ENCODE measurements around the gene CEBPZOS. TPM values are rescaled to one million over a fixed set of nuclear protein-coding genes. Genes with fewer than 3 reads are reported as not detected.
A peak's percentile ranks its signal among the peaks of the same experiment; 100 is the strongest.
"Not testable (repeated sequence)": the region's sequence is repeated elsewhere in the genome, so short reads cannot be mapped to it uniquely, and the experiment has no call there.

The CEBPZOS gene
- total RNA-seq, 1 experiment from 2014 or later = 46.8 TPM

DNA sequence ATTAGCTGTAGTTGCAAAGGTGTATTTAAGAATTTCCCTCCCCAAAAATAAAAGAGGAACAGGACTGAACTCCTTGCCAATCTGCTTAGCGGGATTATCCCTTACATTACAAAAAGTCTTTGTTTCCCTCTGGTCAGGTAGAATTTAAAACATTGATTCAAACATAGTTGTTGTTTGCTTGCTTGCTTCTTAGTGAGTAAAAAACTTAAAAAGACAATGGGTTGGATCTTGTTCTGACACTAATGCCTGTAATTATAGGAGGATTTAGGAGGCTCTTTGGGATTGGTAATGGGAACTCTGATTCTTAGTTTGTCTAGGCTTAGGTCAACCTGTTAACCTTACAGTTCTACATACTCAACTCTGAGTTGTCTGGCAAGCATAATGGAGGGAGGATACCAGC lies 3.7 kb upstream of the CEBPZOS start:
- Histone ChIP-seq H3K27ac (ENCODE audit: low read depth, low read length) (no peak overlapping the region), H3K9ac (ENCODE audit: low read length) (no peak overlapping the region), H3K36me3 (ENCODE audit: control insufficient read depth in 1 of 2, insufficient read depth in 2 of 2, low read length in 2 of 2) (no peaks in the 10 kb centered on the region), H3K79me2 (ENCODE audit: insufficient read depth, low read length) (peaks cover 12% of the 10 kb centered on the region), H3K27me3 (ENCODE audit: insufficient read depth, low read length) (no peaks in the 10 kb centered on the region), H3K4me2 (ENCODE audit: low read length) (no peak overlapping the region), H4K20me1 (ENCODE audit: insufficient read depth) (no peaks in the 10 kb centered on the region), H3K9me2 (ENCODE audit: insufficient read depth) (no peaks in the 10 kb centered on the region), H3K4me3 (replicated peaks in 1 of 2; ENCODE audit: low read depth in 1 of 2, low read length in 2 of 2) (no peak overlapping the region), H3K9me3 (ENCODE audit: control insufficient read depth in 1 of 2, insufficient read depth in 1 of 2, low read depth in 1 of 2, low read length in 2 of 2) (no peaks in the 10 kb centered on the region), H2AFZ (ENCODE audit: low read depth, low read length, poor library complexity, severe bottlenecking) (no peak overlapping the region), H3K4me1 (ENCODE audit: control insufficient read depth in 1 of 2, insufficient read depth in 2 of 2, low read length in 2 of 2) (peaks cover 14 to 31% of the 10 kb centered on the region in 2 experiments)
- ChIA-PET POLR2A (no interaction called here), CTCF (no interaction called here), RAD21 (ENCODE audit: low non-redundant PET in 1 of 2, low total read pairs in 2 of 2, uncharacterized antibody in 2 of 2, unreplicated experiment in 2 of 2) (no interaction called here)
- BruUV-seq (replicated peaks) = no TSS peak
- DNase-seq (ENCODE audit: low read depth, low spot score) = no peak
- TF ChIP-seq CTCF (IDR thresholded peaks at IDR 0.05 in 2 of 3, conservative IDR thresholded peaks at IDR 0.05 in 1 of 3; ENCODE audit: borderline replicate concordance in 1 of 3, insufficient read depth in 1 of 3, low read depth in 2 of 3, low read length in 2 of 3) (no peak), RAD21 (IDR thresholded peaks at IDR 0.05; ENCODE audit: low read depth) (no peak), ELF1 (IDR thresholded peaks at IDR 0.05; ENCODE audit: borderline replicate concordance, low read depth) (no peak), ZNF274 (IDR thresholded peaks at IDR 0.05; ENCODE audit: low read depth, low read length) (no peak), CBX3 (IDR thresholded peaks at IDR 0.05; ENCODE audit: low read depth) (no peak), TCF7L2 (IDR thresholded peaks at IDR 0.05; ENCODE audit: borderline replicate concordance, extremely low read depth, insufficient read depth, insufficient read length) (no peak), FOSL1 (IDR thresholded peaks at IDR 0.05; ENCODE audit: low read depth) (no peak), REST (IDR thresholded peaks at IDR 0.05; ENCODE audit: low read depth) (no peak), EGR1 (IDR thresholded peaks at IDR 0.05; ENCODE audit: low read depth) (no peak), ZBTB33 (IDR thresholded peaks at IDR 0.05; ENCODE audit: extremely low read depth, insufficient replicate concordance, low read length) (no peak), SP1 (IDR thresholded peaks at IDR 0.05; ENCODE audit: low read depth) (no peak), CEBPB (IDR thresholded peaks at IDR 0.05; ENCODE audit: low read depth) (no peak), EZH2 (IDR thresholded peaks at IDR 0.05) (no peak)
- no peak for ATAC-seq
- intact Hi-C loops (cut with micrococcal nuclease) = no loop called here

- H3K79me2 ChIP-seq (ENCODE audit: insufficient read depth, low read length) = peaks cover 46% of the 10 kb centered on the region
- H3K36me3 ChIP-seq (ENCODE audit: control insufficient read depth in 1 of 2, insufficient read depth in 2 of 2, low read length in 2 of 2); H3K27me3 ChIP-seq (ENCODE audit: insufficient read depth, low read length); ATAC-seq; POLR2A ChIA-PET; DNase-seq (ENCODE audit: low read depth, low spot score); BruUV-seq (replicated peaks); H4K20me1 ChIP-seq (ENCODE audit: insufficient read depth); intact Hi-C loops (cut with micrococcal nuclease); RAD21 ChIA-PET (ENCODE audit: low non-redundant PET in 1 of 2, low total read pairs in 2 of 2, uncharacterized antibody in 2 of 2, unreplicated experiment in 2 of 2); H3K9me3 ChIP-seq (ENCODE audit: control insufficient read depth in 1 of 2, insufficient read depth in 1 of 2, low read depth in 1 of 2, low read length in 2 of 2); H3K9me2 ChIP-seq (ENCODE audit: insufficient read depth); CTCF ChIA-PET: not testable (repeated sequence)
- peak overlapping the region; percentile 79 to 91 for H3K4me3 ChIP-seq (replicated peaks in 1 of 2; ENCODE audit: low read depth in 1 of 2, low read length in 2 of 2)
- H3K27ac ChIP-seq (ENCODE audit: low read depth, low read length) = peak overlapping the region; percentile 81; the same call in 1 of the 2 replicates
- peak overlapping the region; percentile 76 for H3K4me2 ChIP-seq (ENCODE audit: low read length)
- H2AFZ ChIP-seq (ENCODE audit: low read depth, low read length, poor library complexity, severe bottlenecking) = peak overlapping the region; percentile 95
- H3K4me1 ChIP-seq (ENCODE audit: control insufficient read depth in 1 of 2, insufficient read depth in 2 of 2, low read length in 2 of 2) = peaks cover 7 to 17% of the 10 kb centered on the region in 2 experiments; a peak in 3 of 4 replicates
- H3K9ac ChIP-seq (ENCODE audit: low read length) = peak overlapping the region; percentile 81
Observed at GRCh38 chr2:37195862-37196319, 405 bp upstream of the CEBPZOS start.
